ENCODE data around the gene ITIH5.

DNA sequence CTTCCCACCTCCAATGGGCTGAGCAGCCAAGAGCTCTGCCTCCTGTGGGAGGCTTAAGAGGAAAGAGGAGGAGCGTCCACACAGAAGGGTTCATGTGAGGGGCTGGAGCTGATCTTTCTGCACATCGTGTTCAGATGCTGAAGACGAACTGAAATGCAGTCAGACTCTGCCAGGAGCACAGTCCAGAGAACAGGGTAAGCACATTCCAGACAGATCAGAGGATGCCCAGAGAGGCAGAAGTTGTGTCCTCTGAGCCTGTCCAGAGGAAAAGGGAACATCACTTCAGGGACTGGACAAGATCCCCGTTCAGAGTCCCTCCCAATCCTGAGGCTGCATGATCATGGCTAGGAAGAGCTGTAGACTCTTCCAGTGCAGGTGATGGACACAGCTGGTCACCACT lies 72.9 kb downstream of the ITIH5 start:
- no peak for TF ChIP-seq EP300 (IDR thresholded peaks at IDR 0.05)
- TF ChIP-seq POLR2A (IDR thresholded peaks at IDR 0.05): no peak
- TF ChIP-seq, protein P1, sequence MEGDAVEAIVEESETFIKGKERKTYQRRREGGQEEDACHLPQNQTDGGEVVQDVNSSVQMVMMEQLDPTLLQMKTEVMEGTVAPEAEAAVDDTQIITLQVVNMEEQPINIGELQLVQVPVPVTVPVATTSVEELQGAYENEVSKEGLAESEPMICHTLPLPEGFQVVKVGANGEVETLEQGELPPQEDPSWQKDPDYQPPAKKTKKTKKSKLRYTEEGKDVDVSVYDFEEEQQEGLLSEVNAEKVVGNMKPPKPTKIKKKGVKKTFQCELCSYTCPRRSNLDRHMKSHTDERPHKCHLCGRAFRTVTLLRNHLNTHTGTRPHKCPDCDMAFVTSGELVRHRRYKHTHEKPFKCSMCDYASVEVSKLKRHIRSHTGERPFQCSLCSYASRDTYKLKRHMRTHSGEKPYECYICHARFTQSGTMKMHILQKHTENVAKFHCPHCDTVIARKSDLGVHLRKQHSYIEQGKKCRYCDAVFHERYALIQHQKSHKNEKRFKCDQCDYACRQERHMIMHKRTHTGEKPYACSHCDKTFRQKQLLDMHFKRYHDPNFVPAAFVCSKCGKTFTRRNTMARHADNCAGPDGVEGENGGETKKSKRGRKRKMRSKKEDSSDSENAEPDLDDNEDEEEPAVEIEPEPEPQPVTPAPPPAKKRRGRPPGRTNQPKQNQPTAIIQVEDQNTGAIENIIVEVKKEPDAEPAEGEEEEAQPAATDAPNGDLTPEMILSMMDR (IDR thresholded peaks at IDR 0.05): no peak
